Stimulated activated CD8-positive, alpha-beta memory T cell treated with anti-CD3 and anti-CD28 coated beads, Interleukin-15, amount 100 ng/mL, for 48 hours (primary cell): ENCODE measurements around the gene QRICH2.
A peak's percentile ranks its signal among the peaks of the same experiment; 100 is the strongest.
"Not testable (repeated sequence)": the region's sequence is repeated elsewhere in the genome, so short reads cannot be mapped to it uniquely, and the experiment has no call there.

Experiments
- DNase-seq, 2 donors: peaks; one replicate each; pipeline ENCODE4 v3.0.0-alpha.2; 2020; ENCODE audit warnings: low read depth in 2 of 2

QRICH2 gene

GRCh38 chr17:76248013-76248782 is 59.9 kb downstream of the QRICH2 start:
- DNase-seq, result no peak

- DNase-seq, result no peak
Measured at GRCh38 chr17:76247304-76247703, 60.8 kb downstream of the QRICH2 start.

- DNase-seq, result peak; percentile 56 to 60
Measured at GRCh38 chr17:76246080-76247066, 61.7 kb downstream of the QRICH2 start.

- not testable (repeated sequence) for DNase-seq
Measured at GRCh38 chr17:76244721-76245120, 63.4 kb downstream of the QRICH2 start.

- no peak for DNase-seq
Measured at GRCh38 chr17:76243826-76244679, 64.0 kb downstream of the QRICH2 start.

- no peak for DNase-seq
Measured at GRCh38 chr17:76241691-76242255, 66.3 kb downstream of the QRICH2 start.

GRCh38 chr17:76241204-76241538 is 66.9 kb downstream of the QRICH2 start:
- DNase-seq, result no peak

GRCh38 chr17:76240461-76241203 is 67.4 kb downstream of the QRICH2 start, which contains the start of gene RNF157:
RNF157 (minus strand) TSS chr17:76240493; CDS start chr17:76240240, 253 bp downstream.
- DNase-seq, result peak; percentile 41 to 42

GRCh38 chr17:76239538-76240274 is 68.4 kb downstream of the QRICH2 start:
- no peak for DNase-seq

- DNase-seq, result no peak
Measured at GRCh38 chr17:76238847-76239537, 69.1 kb downstream of the QRICH2 start.

- DNase-seq, result no peak
Measured at GRCh38 chr17:76237859-76238313, 70.2 kb downstream of the QRICH2 start.

GRCh38 chr17:76236603-76237002 is 71.5 kb downstream of the QRICH2 start:
- no peak for DNase-seq

GRCh38 chr17:76235883-76236282 is 72.2 kb downstream of the QRICH2 start:
- no peak for DNase-seq

GRCh38 chr17:76234354-76234679 is 73.8 kb downstream of the QRICH2 start:
- DNase-seq, result no peak

GRCh38 chr17:76233588-76234353 is 74.3 kb downstream of the QRICH2 start:
- DNase-seq, result no peak

- no peak for DNase-seq
Measured at GRCh38 chr17:76232342-76232741, 75.7 kb downstream of the QRICH2 start.

GRCh38 chr17:76226749-76227148 is 81.3 kb downstream of the QRICH2 start:
- not testable (repeated sequence) for DNase-seq

- not testable (repeated sequence) for DNase-seq
Measured at GRCh38 chr17:76225373-76226086, 82.5 kb downstream of the QRICH2 start.
